HG02763 (cell line): ENCODE measurements around the gene NUCB1.
"Not testable (repeated sequence)": the region's sequence is repeated elsewhere in the genome, so short reads cannot be mapped to it uniquely, and the experiment has no call there.

Source experiments
- ATAC-seq: cut with Tn5 transposase; IDR thresholded peaks from one replicate; pipeline ENCODE4 v1.9.1; 2021; ENCODE audit warnings: mild to moderate bottlenecking, moderate library complexity; ENCODE audit not compliant: unreplicated experiment

Gene NUCB1

DNA sequence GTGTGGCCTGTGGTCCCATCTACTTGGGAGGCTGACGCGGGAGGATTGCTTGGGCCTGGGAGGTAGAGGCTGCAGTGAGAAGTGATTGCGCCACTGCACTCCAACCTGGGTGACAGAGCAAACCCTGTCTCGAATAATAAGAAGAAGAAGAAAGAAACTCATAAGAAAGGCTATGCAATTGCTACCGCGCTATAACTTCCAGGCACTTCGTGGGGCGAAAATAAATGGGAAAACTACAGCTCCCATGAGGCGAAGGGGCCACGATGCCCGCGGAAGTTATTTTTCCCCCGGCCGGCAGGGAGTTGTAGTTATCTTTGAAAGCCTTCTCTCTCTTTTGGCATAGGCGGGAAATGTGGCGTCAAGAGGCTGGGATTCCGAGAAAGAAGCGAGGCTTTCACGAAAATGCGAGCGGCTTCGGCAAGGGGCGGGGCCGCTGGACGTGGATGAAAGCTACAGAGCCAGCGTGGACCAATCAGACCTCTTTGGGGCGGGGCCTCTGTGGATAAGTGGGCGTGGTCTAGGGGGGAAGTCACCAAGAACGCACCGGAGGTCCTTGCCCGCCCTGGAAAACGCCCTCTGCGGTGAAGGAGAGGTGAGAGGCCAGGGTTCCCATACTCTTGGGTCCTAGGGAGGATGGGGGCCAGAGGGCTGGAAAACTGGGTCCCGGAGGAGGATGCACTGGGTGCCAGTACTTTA, at the start of gene NUCB1:
NUCB1 (plus strand) TSS at position 532 of the 696 bp plus-strand sequence. CDS start 485 bp downstream, outside the sequence.
- ATAC-seq, result peak; percentile 90

GRCh38 chr19:48852292-48852691, 47.8 kb upstream of the NUCB1 start:
- no peak for ATAC-seq

DNA sequence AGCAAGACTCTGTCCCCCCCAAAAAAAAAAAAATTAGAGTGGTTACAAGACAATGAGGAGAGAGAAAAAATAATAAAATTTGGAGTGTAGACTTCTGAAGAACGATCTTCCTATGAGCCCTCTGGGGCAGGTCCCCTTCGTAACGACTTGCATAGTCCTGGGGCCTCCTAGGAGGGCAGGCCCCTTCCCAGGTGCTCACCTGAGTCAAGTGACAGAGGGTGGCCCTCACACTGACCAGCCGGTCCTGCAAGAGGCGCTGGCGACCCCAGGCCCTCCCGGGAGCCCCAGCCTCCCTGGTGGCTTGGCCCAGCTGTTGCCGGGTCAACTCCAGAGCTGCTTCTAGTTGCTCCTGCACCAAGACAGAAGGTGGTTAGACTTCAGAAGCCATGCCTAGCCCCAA, 46.6 kb upstream of the NUCB1 start:
- ATAC-seq, result no peak

GRCh38 chr19:48854103-48854502, 46.0 kb upstream of the NUCB1 start:
- ATAC-seq, result no peak

DNA sequence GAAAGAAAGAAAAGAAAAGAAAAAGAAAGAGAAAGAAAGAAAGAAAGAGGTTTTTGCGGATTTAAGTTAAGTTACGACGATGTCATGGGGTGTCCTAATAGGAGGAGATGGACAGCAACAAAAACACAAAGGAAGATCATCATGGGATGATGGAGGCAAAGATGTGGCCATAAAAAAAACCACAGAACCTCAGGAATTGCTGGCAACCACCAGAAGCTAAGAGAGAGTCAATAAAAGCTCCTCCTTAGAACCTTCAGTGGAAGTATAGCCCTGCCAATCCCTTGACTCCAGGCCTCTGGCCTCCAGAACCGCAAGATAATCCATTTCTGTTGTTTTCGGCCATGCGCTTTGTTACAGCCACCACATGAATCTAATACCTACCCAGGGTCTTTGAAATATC, 43.2 kb upstream of the NUCB1 start:
- no peak for ATAC-seq

GRCh38 chr19:48858984-48859710, 41.0 kb upstream of the NUCB1 start:
- ATAC-seq, result no peak

GRCh38 chr19:48859711-48860572, 40.2 kb upstream of the NUCB1 start:
- ATAC-seq, result no peak

GRCh38 chr19:48861313-48861712, 38.8 kb upstream of the NUCB1 start:
- ATAC-seq, result no peak

DNA sequence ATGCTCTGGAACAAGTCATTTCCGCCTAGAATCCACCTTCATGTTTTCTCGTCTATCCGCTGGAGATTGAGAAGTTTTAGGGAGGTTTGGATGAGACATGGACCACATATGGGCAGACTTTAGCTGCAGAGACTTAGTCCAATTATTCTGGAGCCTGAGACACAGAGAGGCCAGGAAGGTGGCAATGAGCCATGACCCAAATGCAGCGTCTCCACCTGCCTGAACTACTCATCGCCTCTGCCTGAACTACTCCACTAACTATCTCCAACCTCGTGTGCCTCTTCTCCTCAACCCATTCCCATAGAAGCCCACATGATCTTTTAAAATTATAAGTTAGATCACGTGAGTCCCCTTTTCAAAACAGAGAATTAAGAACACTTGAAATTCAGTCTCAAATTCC, 37.3 kb upstream of the NUCB1 start:
- no peak for ATAC-seq

GRCh38 chr19:48866692-48867091, 33.4 kb upstream of the NUCB1 start:
- no peak for ATAC-seq

DNA sequence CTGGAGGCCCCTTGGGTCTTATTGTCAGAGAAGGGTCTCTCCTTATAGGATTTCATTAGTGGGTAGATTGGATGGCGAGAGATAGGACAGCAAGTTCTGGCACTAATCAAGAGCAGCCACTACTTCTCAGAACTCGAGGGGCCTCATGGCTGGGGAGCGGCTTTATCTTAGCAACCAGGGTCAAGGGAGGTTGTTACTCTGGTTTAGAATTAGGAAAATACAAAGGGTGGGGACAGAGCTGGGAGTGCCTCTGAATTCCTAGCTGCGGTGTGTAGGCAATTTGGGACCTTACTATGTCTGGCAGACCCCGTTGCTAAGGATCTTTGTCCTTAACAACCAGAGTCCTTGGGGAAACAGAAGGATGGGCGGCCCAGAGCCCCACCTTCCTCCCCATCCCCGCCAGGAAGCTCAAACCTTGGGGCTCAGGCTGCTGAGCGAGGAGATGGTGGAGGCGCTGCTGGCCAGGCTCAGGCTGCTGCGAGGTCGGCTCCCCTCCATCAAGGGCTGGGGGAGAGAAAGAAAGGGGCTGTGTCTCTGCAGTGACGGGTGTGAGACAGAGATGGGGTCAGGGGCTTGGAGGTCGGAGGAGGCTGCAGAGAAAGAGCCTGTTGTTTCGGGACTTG, 32.9 kb upstream of the NUCB1 start:
- no peak for ATAC-seq

GRCh38 chr19:48867746-48868113, 32.4 kb upstream of the NUCB1 start:
- no peak for ATAC-seq

GRCh38 chr19:48868114-48868886, 31.8 kb upstream of the NUCB1 start, which contains the start of gene PLEKHA4:
Gene PLEKHA4, minus strand, starts transcription at chr19:48868617. Its CDS starts 997 bp downstream, at chr19:48867620.
- ATAC-seq, result no peak

DNA sequence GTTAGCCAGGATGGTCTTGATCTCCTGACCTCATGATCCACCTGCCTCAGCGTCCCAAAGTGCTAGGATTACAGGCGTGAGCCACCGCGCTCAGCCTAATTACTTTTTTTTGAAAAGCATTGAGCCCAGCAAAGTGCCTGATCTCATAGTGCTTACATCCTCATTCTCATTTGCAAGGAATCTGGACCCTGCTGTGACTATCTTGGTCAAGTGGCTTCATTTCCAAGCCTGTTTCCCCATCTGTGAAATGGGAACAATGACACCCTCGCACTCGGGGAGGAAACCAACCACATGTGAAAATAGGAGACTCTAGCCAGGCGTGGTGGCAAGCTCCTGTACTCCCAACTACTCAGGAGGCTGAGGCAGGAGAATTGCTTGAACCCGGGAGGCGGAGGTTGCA, 30.1 kb upstream of the NUCB1 start:
- no peak for ATAC-seq

DNA sequence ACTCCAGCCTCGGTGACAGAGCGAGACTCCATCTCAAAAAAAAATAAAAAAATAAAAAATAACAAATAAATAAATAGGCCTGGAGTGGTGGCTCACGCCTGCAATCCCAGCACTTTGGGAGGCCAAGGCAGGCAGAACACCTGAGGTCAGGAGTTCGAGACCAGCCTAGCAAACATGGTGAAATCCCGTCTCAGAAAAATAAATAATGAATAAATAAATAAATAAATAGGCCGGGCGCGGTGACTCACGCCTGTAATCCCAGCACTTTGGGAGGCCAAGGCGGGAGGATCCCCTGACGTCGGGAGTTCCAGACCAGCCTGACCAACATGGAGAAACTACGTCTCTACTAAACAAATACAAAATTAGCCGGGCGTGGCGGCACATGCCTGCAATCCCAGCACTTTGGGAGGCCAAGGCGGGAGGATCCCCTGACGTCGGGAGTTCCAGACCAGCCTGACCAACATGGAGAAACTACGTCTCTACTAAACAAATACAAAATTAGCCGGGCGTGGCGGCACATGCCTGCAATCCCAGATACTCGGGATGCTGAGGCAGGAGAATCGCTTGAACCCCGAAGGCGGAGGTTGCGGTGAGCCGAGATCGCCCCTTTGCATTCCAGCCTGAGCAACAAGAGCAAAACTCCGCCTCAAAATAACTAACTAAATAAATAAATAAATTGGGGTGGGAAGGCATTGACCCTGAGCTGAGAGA, 28.5 kb upstream of the NUCB1 start:
- not testable (repeated sequence) for ATAC-seq

- peak; percentile 49 for ATAC-seq
Measured at GRCh38 chr19:48872182-48872883, 27.8 kb upstream of the NUCB1 start, which contains the start of gene PPP1R15A. Gene PPP1R15A, plus strand, starts transcription at chr19:48872421. Its CDS starts 813 bp downstream, at chr19:48873234.

- ATAC-seq, result peak; percentile 17
Measured at GRCh38 chr19:48872884-48873475, 27.1 kb upstream of the NUCB1 start.

DNA sequence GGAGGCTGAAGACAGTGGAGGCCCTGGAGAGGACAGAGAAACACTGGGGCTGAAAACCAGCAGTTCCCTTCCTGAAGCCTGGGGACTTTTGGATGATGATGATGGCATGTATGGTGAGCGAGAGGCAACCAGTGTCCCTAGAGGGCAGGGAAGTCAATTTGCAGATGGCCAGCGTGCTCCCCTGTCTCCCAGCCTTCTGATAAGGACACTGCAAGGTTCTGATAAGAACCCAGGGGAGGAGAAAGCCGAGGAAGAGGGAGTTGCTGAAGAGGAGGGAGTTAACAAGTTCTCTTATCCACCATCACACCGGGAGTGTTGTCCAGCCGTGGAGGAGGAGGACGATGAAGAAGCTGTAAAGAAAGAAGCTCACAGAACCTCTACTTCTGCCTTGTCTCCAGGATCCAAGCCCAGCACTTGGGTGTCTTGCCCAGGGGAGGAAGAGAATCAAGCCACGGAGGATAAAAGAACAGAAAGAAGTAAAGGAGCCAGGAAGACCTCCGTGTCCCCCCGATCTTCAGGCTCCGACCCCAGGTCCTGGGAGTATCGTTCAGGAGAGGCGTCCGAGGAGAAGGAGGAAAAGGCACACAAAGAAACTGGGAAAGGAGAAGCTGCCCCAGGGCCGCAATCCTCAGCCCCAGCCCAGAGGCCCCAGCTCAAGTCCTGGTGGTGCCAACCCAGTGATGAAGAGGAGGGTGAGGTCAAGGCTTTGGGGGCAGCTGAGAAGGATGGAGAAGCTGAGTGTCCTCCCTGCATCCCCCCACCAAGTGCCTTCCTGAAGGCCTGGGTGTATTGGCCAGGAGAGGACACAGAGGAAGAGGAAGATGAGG, 26.4 kb upstream of the NUCB1 start:
- no peak for ATAC-seq
